HL-60/S4 treated with phorbol 12-myristate 13-acetate at 8.2 ng/mL for 4 days and 3 days (cell line): ENCODE data around the gene SLC22A25.
"Not testable (repeated sequence)": the region's sequence is repeated elsewhere in the genome, so short reads cannot be mapped to it uniquely, and the experiment has no call there.

Experiments used
- in situ Hi-C: fragments of 300-500 bp; cut with MboI; formaldehyde crosslinking; loops from 2 replicates; pipeline ENCODE4 v1.15.0; 2022; ENCODE audit warnings: low sequenced_read_pairs

SLC22A25 gene

DNA sequence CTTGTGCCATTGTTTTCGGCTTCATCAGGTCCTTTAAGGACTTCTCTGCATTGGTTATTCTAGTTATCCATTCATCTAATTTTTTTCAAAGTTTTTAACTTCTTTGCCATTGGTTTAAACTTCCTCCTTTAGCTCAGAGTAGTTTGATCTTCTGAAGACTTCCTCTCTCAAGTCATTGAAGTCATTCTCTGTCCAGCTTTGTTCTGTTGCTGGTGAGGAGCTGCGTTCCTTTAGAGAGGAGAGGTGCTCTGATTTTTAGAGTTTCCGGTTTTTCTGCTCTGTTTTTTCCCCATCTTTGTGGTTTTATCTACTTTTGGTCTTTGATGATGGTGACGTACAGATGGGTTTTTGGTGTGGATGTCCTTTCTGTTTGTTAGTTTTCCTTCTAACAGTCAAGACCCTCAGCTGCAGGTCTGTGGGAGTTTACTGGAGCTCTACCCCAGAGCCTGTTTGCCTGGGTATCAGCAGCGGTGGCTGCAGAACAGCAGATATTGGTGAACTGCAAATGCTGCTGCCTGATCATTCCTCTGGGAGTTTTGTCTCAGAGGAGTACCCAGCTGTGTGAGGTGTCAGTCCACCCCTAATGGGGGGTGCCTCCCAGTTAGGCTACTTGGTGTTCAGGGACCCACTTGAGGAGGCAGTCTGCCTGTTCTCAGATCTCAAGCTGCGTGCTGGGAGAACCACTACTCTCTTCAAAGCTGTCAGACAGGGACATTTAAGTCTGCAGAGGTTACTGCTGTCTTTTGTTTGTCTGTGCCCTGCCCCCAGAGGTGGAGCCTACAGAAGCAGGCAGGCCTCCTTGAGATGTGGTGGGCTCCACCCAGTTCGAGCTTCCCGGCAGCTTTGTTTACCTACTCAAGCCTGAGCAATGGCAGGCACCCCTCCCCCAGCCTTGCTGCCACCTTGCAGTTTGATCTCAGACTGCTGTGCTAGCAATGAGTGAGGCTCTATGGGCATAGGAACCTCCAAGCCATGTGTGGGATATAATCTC, 7.6 kb downstream of the SLC22A25 start:
- in situ Hi-C loops = not testable (repeated sequence)

DNA sequence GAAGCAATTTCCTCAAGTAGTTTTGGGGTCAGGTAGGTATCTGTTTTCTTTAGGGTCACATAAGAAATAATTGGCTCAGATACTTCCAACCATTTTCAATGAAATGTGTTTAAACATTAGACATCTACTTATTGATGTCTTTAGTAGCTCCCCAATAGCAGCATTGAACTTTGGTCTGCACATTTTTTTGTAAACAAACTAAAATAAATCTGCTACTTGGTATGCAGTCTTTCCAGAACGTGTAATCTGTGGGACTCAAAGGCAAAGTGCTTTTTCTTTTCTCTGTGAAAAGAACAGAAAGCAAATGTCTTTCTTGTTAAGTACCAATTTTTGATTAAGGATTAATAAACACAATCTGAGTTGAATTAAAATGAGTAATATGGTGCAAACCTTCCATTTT, 13.6 kb downstream of the SLC22A25 start:
- in situ Hi-C loops = no loop called here

DNA sequence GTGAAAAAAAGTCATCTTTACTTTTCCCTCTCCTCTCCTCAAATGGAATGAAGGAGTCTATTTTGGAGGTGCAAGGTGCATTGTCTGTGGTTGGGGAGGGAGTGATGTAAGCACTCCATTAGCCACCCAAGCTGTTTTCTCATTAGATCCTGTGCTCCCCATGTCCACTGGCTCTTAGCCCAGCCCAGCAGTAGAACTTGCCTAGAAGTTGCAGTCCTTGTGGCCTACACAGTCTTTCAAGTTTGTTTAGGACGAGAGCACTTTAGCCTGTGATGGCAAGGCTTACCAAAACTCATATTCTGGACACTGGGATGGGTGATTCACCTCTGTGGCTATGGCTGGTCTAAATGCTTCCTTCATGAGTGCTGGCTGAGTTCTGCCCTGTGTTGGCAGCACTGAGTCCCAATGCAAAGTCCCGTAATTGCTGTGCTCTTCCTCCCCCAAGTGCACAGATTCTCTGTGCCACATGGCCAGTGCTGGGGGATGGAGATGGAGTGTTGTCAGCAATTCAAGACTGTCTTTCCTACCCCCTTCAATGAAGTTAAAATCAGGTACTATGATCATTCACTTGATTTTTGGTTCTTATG, 15.8 kb downstream of the SLC22A25 start:
- in situ Hi-C loops = no loop called here

DNA sequence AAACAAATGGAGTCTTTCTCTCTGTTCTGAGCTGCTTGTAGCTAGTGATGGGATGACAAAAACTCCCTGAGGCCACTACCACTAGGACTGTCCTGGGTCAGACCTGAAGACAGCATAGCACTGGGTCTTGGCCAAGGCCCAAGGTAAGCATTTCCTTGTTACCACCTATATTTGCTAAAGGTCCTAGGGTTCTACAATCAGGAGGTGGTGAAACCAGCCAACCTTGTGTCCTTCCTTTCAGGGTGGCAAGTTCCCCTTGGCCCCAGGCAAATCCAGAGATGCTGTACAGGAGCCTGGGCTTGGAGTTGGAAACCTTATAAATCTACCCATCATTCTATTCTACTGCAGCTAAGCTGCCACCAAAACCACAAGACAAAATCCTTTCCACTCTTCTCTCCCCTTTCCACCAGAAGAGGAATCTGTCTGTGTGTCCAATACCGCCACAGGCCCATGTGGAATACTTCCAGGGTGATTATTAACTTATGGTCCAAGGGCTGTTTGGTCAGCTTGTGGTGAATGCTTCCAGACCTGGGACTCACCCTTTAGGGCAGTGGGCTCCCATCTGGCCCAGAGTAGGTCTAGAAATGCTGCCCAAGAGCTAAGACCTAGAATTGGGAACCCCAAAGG, 16.8 kb downstream of the SLC22A25 start:
- in situ Hi-C loops = no loop called here

DNA sequence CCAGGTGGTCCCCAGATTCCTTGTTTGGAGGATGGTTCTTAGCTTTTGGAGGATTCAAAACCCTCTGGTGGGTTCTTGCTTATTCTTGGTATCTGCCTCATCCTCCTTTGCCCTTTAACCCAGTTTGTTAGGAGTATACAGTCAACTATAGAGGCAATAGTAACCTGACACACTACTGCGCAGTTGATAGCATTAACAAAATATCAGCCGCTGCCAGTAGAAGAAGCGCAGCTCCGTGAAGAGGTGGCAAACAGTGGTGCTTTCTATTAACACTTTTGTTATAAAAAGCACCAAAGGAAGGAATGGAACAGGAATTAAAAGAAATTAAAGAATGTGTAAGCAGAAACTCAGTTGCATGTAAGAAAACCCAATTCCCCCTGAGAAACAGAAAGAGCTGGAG, 29.3 kb downstream of the SLC22A25 start:
- in situ Hi-C loops = loop anchor here (25.0 kb wide), 1 partner anchor 302 kb away; the partner anchor contains the start of gene CHRM1

DNA sequence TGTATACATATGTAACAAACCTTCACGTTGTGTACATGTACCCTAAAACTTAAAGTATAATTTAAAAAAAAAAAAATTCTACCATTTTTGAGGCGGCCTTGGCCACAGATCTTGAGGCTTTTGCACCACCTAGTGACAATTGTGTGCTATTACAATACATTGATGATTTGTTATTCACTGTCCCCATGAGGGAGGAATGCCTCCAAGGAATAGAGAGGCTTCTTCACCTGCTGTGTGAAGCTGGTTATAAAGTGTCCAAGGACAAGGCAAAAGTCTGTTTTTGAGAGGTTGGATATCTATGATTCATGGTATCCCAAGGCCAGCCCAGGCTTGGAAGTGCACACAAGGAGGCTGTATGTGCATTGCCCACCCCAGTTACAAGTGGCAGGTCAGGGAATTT, 30.7 kb downstream of the SLC22A25 start:
- in situ Hi-C loops = loop anchor here (25.0 kb wide), 1 partner anchor 300 kb away; the partner anchor contains the start of gene CHRM1

DNA sequence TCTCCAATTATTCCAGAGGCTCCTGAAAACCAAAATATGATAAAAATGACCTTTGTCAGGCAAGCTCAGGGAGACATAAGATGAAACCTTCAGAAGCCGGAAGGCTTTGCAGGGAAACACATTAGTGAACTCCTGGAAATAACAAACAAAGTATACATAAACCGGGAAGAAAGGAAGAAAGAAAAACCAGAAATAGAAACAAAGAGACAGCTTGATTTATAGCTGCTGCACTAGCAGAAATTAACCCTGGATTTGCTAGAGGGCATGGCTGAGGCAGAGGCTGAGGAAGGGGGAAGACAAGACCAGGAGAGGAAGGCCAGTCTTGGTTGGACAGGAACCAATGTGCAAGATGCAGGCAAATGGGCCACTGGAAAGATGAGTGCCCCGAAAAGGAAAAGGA, 33.3 kb downstream of the SLC22A25 start:
- in situ Hi-C loops = loop anchor here (25.0 kb wide), 1 partner anchor 298 kb away; the partner anchor contains the start of gene CHRM1
